HepG2 (cell line): ENCODE results near the gene PTGER3. TPM values are rescaled to one million over a fixed set of nuclear protein-coding genes. Genes with fewer than 3 reads are reported as not detected.
A peak's percentile ranks its signal among the peaks of the same experiment; 100 is the strongest.

Source experiments
- ADNP ChIP-seq: sonication (generic); formaldehyde crosslinking; IDR thresholded peaks from 2 replicates; pipeline ENCODE4 v1.4.0; 2020; ENCODE audit warnings: missing genetic modification reagents
- ELK4 ChIP-seq: sonication (generic); formaldehyde crosslinking; IDR thresholded peaks from 2 replicates; pipeline ENCODE4 v1.9.0; 2021; ENCODE audit warnings: missing genetic modification reagents, borderline replicate concordance
- KDM1A ChIP-seq: IDR thresholded peaks from 2 replicates; pipeline ENCODE4 v1.6.1; 2016; ENCODE audit warnings: missing compliant biosample characterization
- KDM6A ChIP-seq: IDR thresholded peaks from 2 replicates; pipeline ENCODE4 v1.6.1; 2016; ENCODE audit warnings: low read depth
- NRL ChIP-seq: sonication (generic); formaldehyde crosslinking; IDR thresholded peaks from 2 replicates; pipeline ENCODE4 v1.5.0; 2020; ENCODE audit warnings: missing genetic modification reagents, mild to moderate bottlenecking, moderate library complexity, borderline replicate concordance
- TCF12 ChIP-seq, 2 experiments: fragments of 450-650 bp in 1 of 2; sonication (generic) in 1 of 2; formaldehyde crosslinking in 1 of 2; IDR thresholded peaks; 2 replicates each; pipeline versions ENCODE4 v1.6.1 to v1.8.0; 2017 to 2022; ENCODE audit warnings: antibody characterized with exemption in 1 of 2, mild to moderate bottlenecking in 1 of 2, missing genetic modification reagents in 1 of 2, moderate library complexity in 1 of 2
- TRAFD1 ChIP-seq: sonication (generic); formaldehyde crosslinking; IDR thresholded peaks from 2 replicates; pipeline ENCODE4 v1.5.1; 2020; ENCODE audit warnings: missing genetic modification reagents, mild to moderate bottlenecking, borderline replicate concordance
- YY1 ChIP-seq: IDR thresholded peaks from 2 replicates; pipeline ENCODE4 v1.6.1; 2011; ENCODE audit warnings: low read length, low read depth, moderate library complexity, mild to moderate bottlenecking; ENCODE audit not compliant: insufficient read depth, insufficient replicate concordance
- ZC3H4 ChIP-seq: sonication (generic); formaldehyde crosslinking; IDR thresholded peaks from 2 replicates; pipeline ENCODE4 v1.4.0; 2020; ENCODE audit warnings: missing genetic modification reagents, borderline replicate concordance
- ZNF232 ChIP-seq: sonication (generic); formaldehyde crosslinking; IDR thresholded peaks from 2 replicates; pipeline ENCODE4 v1.4.0; 2020; ENCODE audit warnings: missing genetic modification reagents, borderline replicate concordance
- ZNF775 ChIP-seq: sonication (generic); formaldehyde crosslinking; IDR thresholded peaks from 2 replicates; pipeline ENCODE4 v1.4.0; 2020; ENCODE audit warnings: missing genetic modification reagents, mild to moderate bottlenecking, moderate library complexity, borderline replicate concordance
- ZNF788 ChIP-seq: sonication (generic); formaldehyde crosslinking; IDR thresholded peaks from 2 replicates; pipeline ENCODE4 v1.5.0; 2020; ENCODE audit warnings: mild to moderate bottlenecking, missing genetic modification reagents, borderline replicate concordance
- polyA plus RNA-seq, 8 experiments: library from polyadenylated mRNA; depleted of rRNA in 3 of 8; stranded (reverse) in 7 of 8; unstranded in 1 of 8; fragments of >200 nt; fragmentation: Illumina TruSeq in 4 of 8; extraction: Trizol in 4 of 8; gene quantifications; 2 replicates each; pipeline versions ENCODE4 v1.2.1 to v1.2.3, GENCODE V29; 2011 to 2016; ENCODE audit warnings: low read depth in 4 of 8, missing spikeins in 1 of 8, mixed read lengths in 1 of 8; ENCODE audit not compliant: insufficient read depth in 1 of 8
- total RNA-seq, 5 experiments: library from RNA; depleted of rRNA; stranded (reverse); fragments of >200 nt; fragmentation: Illumina TruSeq; extraction: Trizol; gene quantifications; 2 replicates each; pipeline ENCODE4 v1.2.3, GENCODE V29; 2016; ENCODE audit warnings: low read depth in 1 of 5
- TF ChIP-seq, protein P1 (sequence below): sonication (generic); formaldehyde crosslinking; conservative IDR thresholded peaks from 2 replicates; pipeline ENCODE4 v1.4.0; 2020; ENCODE audit warnings: missing genetic modification reagents
- TF ChIP-seq, protein P2 (sequence below): sonication (generic); formaldehyde crosslinking; IDR thresholded peaks from 2 replicates; pipeline ENCODE4 v1.4.0; 2020; ENCODE audit warnings: missing genetic modification reagents, low read depth, mild to moderate bottlenecking, borderline replicate concordance
- TF ChIP-seq, protein P3 (sequence below): sonication (generic); formaldehyde crosslinking; IDR thresholded peaks from 2 replicates; pipeline ENCODE4 v1.4.0; 2020; ENCODE audit warnings: low read depth, mild to moderate bottlenecking, missing genetic modification reagents
- TF ChIP-seq, protein P4 (sequence below): sonication (generic); formaldehyde crosslinking; IDR thresholded peaks from 2 replicates; pipeline ENCODE4 v1.4.0; 2020; ENCODE audit warnings: missing genetic modification reagents

The PTGER3 gene
- total and polyA plus RNA-seq, 2 of the 13 experiments (the other 11 are each of a cell fraction or from before 2014, with no cell fraction given), result 0.01 TPM; not detected in 1

- no peak for TF ChIP-seq TRAFD1 (CRISPR knock-in tag)
- no peak; the same call in 1 of the 2 replicates for TF ChIP-seq ZNF788
- TF ChIP-seq YY1, result peak; percentile 89
- TF ChIP-seq, protein P1, sequence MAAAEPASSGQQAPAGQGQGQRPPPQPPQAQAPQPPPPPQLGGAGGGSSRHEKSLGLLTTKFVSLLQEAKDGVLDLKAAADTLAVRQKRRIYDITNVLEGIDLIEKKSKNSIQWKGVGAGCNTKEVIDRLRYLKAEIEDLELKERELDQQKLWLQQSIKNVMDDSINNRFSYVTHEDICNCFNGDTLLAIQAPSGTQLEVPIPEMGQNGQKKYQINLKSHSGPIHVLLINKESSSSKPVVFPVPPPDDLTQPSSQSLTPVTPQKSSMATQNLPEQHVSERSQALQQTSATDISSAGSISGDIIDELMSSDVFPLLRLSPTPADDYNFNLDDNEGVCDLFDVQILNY, result no peak
- TF ChIP-seq, protein P2, sequence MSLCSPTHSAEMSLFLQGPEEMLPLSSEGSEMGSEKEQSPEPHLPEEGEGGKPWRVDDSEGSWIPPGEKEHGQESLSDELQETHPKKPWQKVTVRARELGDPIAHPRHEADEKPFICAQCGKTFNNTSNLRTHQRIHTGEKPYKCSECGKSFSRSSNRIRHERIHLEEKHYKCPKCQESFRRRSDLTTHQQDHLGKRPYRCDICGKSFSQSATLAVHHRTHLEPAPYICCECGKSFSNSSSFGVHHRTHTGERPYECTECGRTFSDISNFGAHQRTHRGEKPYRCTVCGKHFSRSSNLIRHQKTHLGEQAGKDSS (CRISPR knock-in tag), result no peak
- TF ChIP-seq KDM6A (CRISPR knock-in tag), result no peak
- no peak for TF ChIP-seq ZNF775 (CRISPR knock-in tag)
- no peak for TF ChIP-seq ELK4
- TF ChIP-seq ZNF232 (CRISPR knock-in tag), result peak; percentile 28; the same call in 1 of the 2 replicates
- no peak for TF ChIP-seq ZC3H4
- TF ChIP-seq NRL (CRISPR knock-in tag), result no peak
- no peak for TF ChIP-seq KDM1A (CRISPR knock-in tag)
- TF ChIP-seq ADNP, result no peak
- no peak for TF ChIP-seq TCF12 (IDR thresholded peaks at IDR 0.05)
- TF ChIP-seq TCF12 (CRISPR knock-in tag; IDR thresholded peaks at IDR 0.05), result no peak
- TF ChIP-seq, protein P3, sequence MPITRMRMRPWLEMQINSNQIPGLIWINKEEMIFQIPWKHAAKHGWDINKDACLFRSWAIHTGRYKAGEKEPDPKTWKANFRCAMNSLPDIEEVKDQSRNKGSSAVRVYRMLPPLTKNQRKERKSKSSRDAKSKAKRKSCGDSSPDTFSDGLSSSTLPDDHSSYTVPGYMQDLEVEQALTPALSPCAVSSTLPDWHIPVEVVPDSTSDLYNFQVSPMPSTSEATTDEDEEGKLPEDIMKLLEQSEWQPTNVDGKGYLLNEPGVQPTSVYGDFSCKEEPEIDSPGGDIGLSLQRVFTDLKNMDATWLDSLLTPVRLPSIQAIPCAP (CRISPR knock-in tag), result no peak
- TF ChIP-seq, protein P4, sequence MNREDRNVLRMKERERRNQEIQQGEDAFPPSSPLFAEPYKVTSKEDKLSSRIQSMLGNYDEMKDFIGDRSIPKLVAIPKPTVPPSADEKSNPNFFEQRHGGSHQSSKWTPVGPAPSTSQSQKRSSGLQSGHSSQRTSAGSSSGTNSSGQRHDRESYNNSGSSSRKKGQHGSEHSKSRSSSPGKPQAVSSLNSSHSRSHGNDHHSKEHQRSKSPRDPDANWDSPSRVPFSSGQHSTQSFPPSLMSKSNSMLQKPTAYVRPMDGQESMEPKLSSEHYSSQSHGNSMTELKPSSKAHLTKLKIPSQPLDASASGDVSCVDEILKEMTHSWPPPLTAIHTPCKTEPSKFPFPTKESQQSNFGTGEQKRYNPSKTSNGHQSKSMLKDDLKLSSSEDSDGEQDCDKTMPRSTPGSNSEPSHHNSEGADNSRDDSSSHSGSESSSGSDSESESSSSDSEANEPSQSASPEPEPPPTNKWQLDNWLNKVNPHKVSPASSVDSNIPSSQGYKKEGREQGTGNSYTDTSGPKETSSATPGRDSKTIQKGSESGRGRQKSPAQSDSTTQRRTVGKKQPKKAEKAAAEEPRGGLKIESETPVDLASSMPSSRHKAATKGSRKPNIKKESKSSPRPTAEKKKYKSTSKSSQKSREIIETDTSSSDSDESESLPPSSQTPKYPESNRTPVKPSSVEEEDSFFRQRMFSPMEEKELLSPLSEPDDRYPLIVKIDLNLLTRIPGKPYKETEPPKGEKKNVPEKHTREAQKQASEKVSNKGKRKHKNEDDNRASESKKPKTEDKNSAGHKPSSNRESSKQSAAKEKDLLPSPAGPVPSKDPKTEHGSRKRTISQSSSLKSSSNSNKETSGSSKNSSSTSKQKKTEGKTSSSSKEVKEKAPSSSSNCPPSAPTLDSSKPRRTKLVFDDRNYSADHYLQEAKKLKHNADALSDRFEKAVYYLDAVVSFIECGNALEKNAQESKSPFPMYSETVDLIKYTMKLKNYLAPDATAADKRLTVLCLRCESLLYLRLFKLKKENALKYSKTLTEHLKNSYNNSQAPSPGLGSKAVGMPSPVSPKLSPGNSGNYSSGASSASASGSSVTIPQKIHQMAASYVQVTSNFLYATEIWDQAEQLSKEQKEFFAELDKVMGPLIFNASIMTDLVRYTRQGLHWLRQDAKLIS (CRISPR knock-in tag), result no peak
Observed at GRCh38 chr1:71080739-71081696, 33.4 kb upstream of the PTGER3 start, which contains the start of gene ZRANB2 (continued).
